Lung (tissue), 16 donors: Measurements from ENCODE around the gene VN1R4. TPM values are rescaled to one million over a fixed set of nuclear protein-coding genes. Genes with fewer than 3 reads are reported as not detected.
"Not testable (repeated sequence)": the region's sequence is repeated elsewhere in the genome, so short reads cannot be mapped to it uniquely, and the experiment has no call there.

Experiments used
- ATAC-seq: fragments of 200-7000 bp; cut with Tn5 transposase; one replicate; pipeline ENCODE4 v1.9.1; 2020; ENCODE audit warnings: moderate number of reproducible peaks; ENCODE audit not compliant: insufficient read depth, low FRiP score
- DNase-seq, 3 donors: peaks; one replicate each; pipeline ENCODE4 v3.0.0-alpha.2; 2013 to 2017
- H3K27ac ChIP-seq, 2 donors: one replicate each; pipeline ENCODE4 v1.5.1; 2013; ENCODE audit warnings: mild to moderate bottlenecking in 2 of 2, moderate library complexity in 2 of 2, control low read depth in 1 of 2, inconsistent platforms in 1 of 2, low read depth in 1 of 2, low read length in 1 of 2
- H3K27me3 ChIP-seq, 3 donors: one replicate each; pipeline ENCODE4 v1.5.1; 2013; ENCODE audit warnings: low read length in 2 of 3; ENCODE audit not compliant: control insufficient read depth in 3 of 3, insufficient read depth in 3 of 3
- H3K36me3 ChIP-seq, 4 donors: one replicate each; pipeline ENCODE4 v1.5.1; 2013; ENCODE audit warnings: low read length in 4 of 4, mild to moderate bottlenecking in 1 of 4, moderate library complexity in 1 of 4; ENCODE audit not compliant: control insufficient read depth in 4 of 4, insufficient read depth in 4 of 4
- H3K4me1 ChIP-seq, 5 donors: one replicate each; pipeline ENCODE4 v1.5.1; 2013; ENCODE audit warnings: low read length in 5 of 5, mild to moderate bottlenecking in 2 of 5, moderate library complexity in 1 of 5; ENCODE audit not compliant: control insufficient read depth in 5 of 5, insufficient read depth in 5 of 5
- H3K4me3 ChIP-seq: one replicate; pipeline ENCODE4 v1.5.1; 2013; ENCODE audit warnings: mild to moderate bottlenecking, control low read depth, moderate library complexity
- H3K9ac ChIP-seq, 2 donors: one replicate each; pipeline ENCODE4 v1.5.1; 2013; ENCODE audit warnings: low read length in 2 of 2, control low read depth in 1 of 2; ENCODE audit not compliant: insufficient read depth in 1 of 2
- H3K9me3 ChIP-seq, 4 donors: one replicate each; pipeline ENCODE4 v1.5.1; 2013; ENCODE audit warnings: low read length in 3 of 4, mild to moderate bottlenecking in 1 of 4, moderate library complexity in 1 of 4; ENCODE audit not compliant: control insufficient read depth in 4 of 4, insufficient read depth in 3 of 4
- WGBS, 2 donors: extraction: QIAGEN DNeasy Blood & Tissue Kit; methylation state at CpG; one replicate each; pipeline ENCODE4 v1.1.7; 2013; 5-methylcytosine and 5-hydroxymethylcytosine counted together
- long read RNA-seq, 5 donors: transcript quantifications; one replicate each; lab custom pipeline, GENCODE V29; 2026
- polyA plus RNA-seq, 2 donors: library from polyadenylated mRNA; stranded (reverse); fragments of 200-250 nt; gene quantifications; one replicate each; pipeline ENCODE4 v1.2.1, GENCODE V29; 2013
- total RNA-seq, 2 donors: library from RNA; depleted of rRNA in 1 of 2; stranded (reverse); fragments of >200 nt in 1 of 2; gene quantifications; one replicate each; pipeline ENCODE4 v1.2.1, GENCODE V29; 2014 to 2021
- TF ChIP-seq, protein P1 (sequence below): IDR thresholded peaks from 2 replicates; pipeline ENCODE4 v1.5.1; 2012; ENCODE audit warnings: mild to moderate bottlenecking; ENCODE audit errors: control extremely low read depth, extremely low read depth
- donor health status: control.
- donor health status: control.
- donor health status: Bipolar disorder and iron deficiency.
- donor health status: healthy.
- donor health status: DM: yes; HTN: yes; CAD: no.

The VN1R4 gene, protein sequence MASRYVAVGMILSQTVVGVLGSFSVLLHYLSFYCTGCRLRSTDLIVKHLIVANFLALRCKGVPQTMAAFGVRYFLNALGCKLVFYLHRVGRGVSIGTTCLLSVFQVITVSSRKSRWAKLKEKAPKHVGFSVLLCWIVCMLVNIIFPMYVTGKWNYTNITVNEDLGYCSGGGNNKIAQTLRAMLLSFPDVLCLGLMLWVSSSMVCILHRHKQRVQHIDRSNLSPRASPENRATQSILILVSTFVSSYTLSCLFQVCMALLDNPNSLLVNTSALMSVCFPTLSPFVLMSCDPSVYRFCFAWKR
- total RNA-seq (not detected), polyA plus RNA-seq (not detected)
- long read RNA-seq, donor 1, result 0 reads
- long read RNA-seq, donor 2, result 0 reads
- long read RNA-seq, donor 3, result 0 reads
- long read RNA-seq, donor 4, result 0 reads
- long read RNA-seq, donor 5, result 0 reads

- H3K9me3 ChIP-seq, result peaks cover 0 to 18% (median 0%) of the 10 kb centered on the region in 4 donors
- not testable (repeated sequence) for H3K27me3 ChIP-seq, H3K4me1 ChIP-seq, H3K27ac ChIP-seq, H3K9ac ChIP-seq, H3K36me3 ChIP-seq, H3K4me3 ChIP-seq, ATAC-seq
- WGBS, 2 donors, result 67 to 85% methylated on average over 4 of the region's 5 CpGs
- DNase-seq, result peak in 1 of 3 donors; percentile 8
Observed at GRCh38 chr19:53267623-53268022, at the start of gene VN1R4. Gene VN1R4 (minus strand): TSS chr19:53267723. CDS start chr19:53267665, 58 bp downstream.

GRCh38 chr19:53311897-53312296, 44.4 kb upstream of the VN1R4 start:
- H3K9me3 ChIP-seq, result peaks cover 0 to 21% (median 0%) of the 10 kb centered on the region in 4 donors
- H3K27ac ChIP-seq, result no peak overlapping the region
- DNase-seq (no peak), ATAC-seq (no peak)
- H3K4me3 ChIP-seq, result no peak overlapping the region
- H3K27me3 ChIP-seq, result peaks cover 0 to 38% (median 17%) of the 10 kb centered on the region in 3 donors
- 68 to 75% methylated on average over 12 of the region's 12 CpGs for WGBS, 2 donors
- TF ChIP-seq, protein P1, sequence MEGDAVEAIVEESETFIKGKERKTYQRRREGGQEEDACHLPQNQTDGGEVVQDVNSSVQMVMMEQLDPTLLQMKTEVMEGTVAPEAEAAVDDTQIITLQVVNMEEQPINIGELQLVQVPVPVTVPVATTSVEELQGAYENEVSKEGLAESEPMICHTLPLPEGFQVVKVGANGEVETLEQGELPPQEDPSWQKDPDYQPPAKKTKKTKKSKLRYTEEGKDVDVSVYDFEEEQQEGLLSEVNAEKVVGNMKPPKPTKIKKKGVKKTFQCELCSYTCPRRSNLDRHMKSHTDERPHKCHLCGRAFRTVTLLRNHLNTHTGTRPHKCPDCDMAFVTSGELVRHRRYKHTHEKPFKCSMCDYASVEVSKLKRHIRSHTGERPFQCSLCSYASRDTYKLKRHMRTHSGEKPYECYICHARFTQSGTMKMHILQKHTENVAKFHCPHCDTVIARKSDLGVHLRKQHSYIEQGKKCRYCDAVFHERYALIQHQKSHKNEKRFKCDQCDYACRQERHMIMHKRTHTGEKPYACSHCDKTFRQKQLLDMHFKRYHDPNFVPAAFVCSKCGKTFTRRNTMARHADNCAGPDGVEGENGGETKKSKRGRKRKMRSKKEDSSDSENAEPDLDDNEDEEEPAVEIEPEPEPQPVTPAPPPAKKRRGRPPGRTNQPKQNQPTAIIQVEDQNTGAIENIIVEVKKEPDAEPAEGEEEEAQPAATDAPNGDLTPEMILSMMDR, result no peak
- no peak overlapping the region for H3K9ac ChIP-seq
- H3K4me1 ChIP-seq, result peaks cover 0 to 2% (median 0%) of the 10 kb centered on the region in 5 donors
- H3K36me3 ChIP-seq, result no peaks in the 10 kb centered on the region

DNA sequence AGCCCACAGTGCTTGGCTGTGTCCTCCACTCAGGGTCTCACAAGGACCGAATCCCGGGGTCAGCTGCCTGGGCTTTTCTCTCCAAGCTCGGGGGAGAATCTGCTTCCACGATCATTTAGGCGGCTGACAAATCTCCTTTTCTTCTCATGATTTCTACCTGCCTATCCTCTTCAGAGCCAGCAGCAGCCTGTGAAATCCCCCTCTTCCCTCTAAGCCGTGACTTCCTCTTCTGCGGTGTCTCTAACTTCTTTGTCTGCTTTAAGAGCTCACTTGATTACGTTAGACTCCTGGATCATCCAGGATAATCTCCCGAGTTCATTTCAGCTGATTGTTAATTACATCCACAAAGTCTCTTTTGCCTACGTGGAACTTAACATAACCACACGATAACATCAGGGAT, 43.5 kb upstream of the VN1R4 start:
- H3K4me3 ChIP-seq, result no peak overlapping the region
- no peak overlapping the region for H3K27ac ChIP-seq
- H3K4me1 ChIP-seq, result peaks cover 0 to 2% (median 0%) of the 10 kb centered on the region in 5 donors
- DNase-seq (no peak), ATAC-seq (no peak)
- H3K9me3 ChIP-seq, result peaks cover 0 to 27% (median 0%) of the 10 kb centered on the region in 4 donors
- WGBS, 2 donors, result 32 to 37% methylated on average over 11 of the region's 11 CpGs
- TF ChIP-seq, protein P1, result no peak
- no peaks in the 10 kb centered on the region for H3K36me3 ChIP-seq
- H3K9ac ChIP-seq, result no peak overlapping the region
- H3K27me3 ChIP-seq, result peaks cover 0 to 38% (median 17%) of the 10 kb centered on the region in 3 donors

- no peak overlapping the region for H3K4me3 ChIP-seq
Observed at GRCh38 chr19:53308339-53308811, 40.9 kb upstream of the VN1R4 start.

GRCh38 chr19:53301341-53301740, 33.8 kb upstream of the VN1R4 start:
- H3K27me3 ChIP-seq, H3K4me3 ChIP-seq, H3K4me1 ChIP-seq, H3K27ac ChIP-seq, H3K36me3 ChIP-seq, ATAC-seq, H3K9ac ChIP-seq: not testable (repeated sequence)
- peaks cover 0 to 13% (median 0%) of the 10 kb centered on the region in 4 donors for H3K9me3 ChIP-seq
- DNase-seq, result peak in 1 of 3 donors; percentile 7
- 24 to 100% methylated on average over 1 of the region's 8 CpGs for WGBS, 2 donors

More at GRCh38 chr19:53308339-53308811, 40.9 kb upstream of the VN1R4 start:
- no peaks in the 10 kb centered on the region for H3K36me3 ChIP-seq
- peaks cover 0 to 2% (median 0%) of the 10 kb centered on the region in 5 donors for H3K4me1 ChIP-seq
- ATAC-seq (no peak), DNase-seq (peak; percentile 54 to 65 (median 63))
- peak overlapping the region in 1 of 2 donors; percentile 25 for H3K9ac ChIP-seq
- 4 to 5% methylated on average over 32 of the region's 32 CpGs for WGBS, 2 donors
- TF ChIP-seq, protein P1, result no peak
- H3K27me3 ChIP-seq, result peaks cover 0 to 38% (median 17%) of the 10 kb centered on the region in 3 donors
- no peak overlapping the region for H3K27ac ChIP-seq
- peaks cover 0 to 28% (median 0%) of the 10 kb centered on the region in 4 donors for H3K9me3 ChIP-seq
